DND-41 (cell line): ENCODE data around the gene MAD2L1BP.

Experiments used
- ATAC-seq: fragments of 200-7000 bp; cut with Tn5 transposase; 3 replicates; pipeline ENCODE4 v1.9.1; 2021; ENCODE audit warnings: low read depth; ENCODE audit not compliant: insufficient read depth
- DNase-seq: peaks from one replicate; pipeline ENCODE4 v3.0.0-alpha.2; 2020
- H2AFZ ChIP-seq: 2 replicates; pipeline ENCODE4 v1.6.0; 2012; ENCODE audit warnings: low read depth, low read length
- H3K27ac ChIP-seq: 2 replicates; pipeline ENCODE4 v1.5.1; 2012; ENCODE audit warnings: low read length, inconsistent platforms
- H3K27me3 ChIP-seq: fragments of 200-600 bp; sonication (generic); 2 replicates; pipeline ENCODE4 v1.6.0; 2012; ENCODE audit warnings: low read length, mild to moderate bottlenecking, inconsistent platforms; ENCODE audit not compliant: insufficient read depth, poor library complexity
- H3K36me3 ChIP-seq: 2 replicates; pipeline ENCODE4 v1.5.1; 2012; ENCODE audit warnings: low read length, inconsistent platforms; ENCODE audit not compliant: insufficient read depth
- H3K4me1 ChIP-seq: 2 replicates; pipeline ENCODE4 v1.5.1; 2012; ENCODE audit warnings: mild to moderate bottlenecking, low read length; ENCODE audit not compliant: insufficient read depth
- H3K4me2 ChIP-seq: 2 replicates; pipeline ENCODE4 v1.6.0; 2012; ENCODE audit warnings: mild to moderate bottlenecking, moderate library complexity, low read length, inconsistent platforms; ENCODE audit not compliant: insufficient read depth
- H3K4me3 ChIP-seq, 2 experiments: fragments of 200-600 bp in 1 of 2; shearing (Covaris generic) in 1 of 2; 2 replicates each; pipeline ENCODE4 v1.5.1; 2012 to 2016; ENCODE audit warnings: inconsistent platforms in 2 of 2, low read length in 2 of 2, mild to moderate bottlenecking in 2 of 2, low read depth in 1 of 2, moderate library complexity in 1 of 2
- H3K79me2 ChIP-seq: 2 replicates; pipeline ENCODE4 v1.6.0; 2012; ENCODE audit warnings: low read length, inconsistent platforms; ENCODE audit not compliant: insufficient read depth
- H3K9ac ChIP-seq: 2 replicates; pipeline ENCODE4 v1.6.0; 2012; ENCODE audit warnings: low read depth, mild to moderate bottlenecking, inconsistent platforms, low read length, moderate library complexity
- H3K9me3 ChIP-seq: 2 replicates; pipeline ENCODE4 v1.5.1; 2012; ENCODE audit warnings: low read length, moderate library complexity, mild to moderate bottlenecking, inconsistent platforms; ENCODE audit not compliant: insufficient read depth, severe bottlenecking
- H4K20me1 ChIP-seq: 2 replicates; pipeline ENCODE4 v1.6.0; 2012; ENCODE audit warnings: low read length; ENCODE audit not compliant: insufficient read depth
- CTCF ChIP-seq: IDR thresholded peaks from 2 replicates; pipeline ENCODE4 v1.5.1; 2012; ENCODE audit warnings: borderline replicate concordance, low read length, moderate library complexity, mild to moderate bottlenecking; ENCODE audit not compliant: poor library complexity, severe bottlenecking; ENCODE audit errors: extremely low read depth
- EZH2 ChIP-seq: IDR thresholded peaks from 3 replicates; pipeline ENCODE4 v1.6.1; 2012; ENCODE audit warnings: borderline replicate concordance, low read depth, mild to moderate bottlenecking, moderate library complexity, low read length, inconsistent platforms; ENCODE audit not compliant: severe bottlenecking

MAD2L1BP gene

DNA sequence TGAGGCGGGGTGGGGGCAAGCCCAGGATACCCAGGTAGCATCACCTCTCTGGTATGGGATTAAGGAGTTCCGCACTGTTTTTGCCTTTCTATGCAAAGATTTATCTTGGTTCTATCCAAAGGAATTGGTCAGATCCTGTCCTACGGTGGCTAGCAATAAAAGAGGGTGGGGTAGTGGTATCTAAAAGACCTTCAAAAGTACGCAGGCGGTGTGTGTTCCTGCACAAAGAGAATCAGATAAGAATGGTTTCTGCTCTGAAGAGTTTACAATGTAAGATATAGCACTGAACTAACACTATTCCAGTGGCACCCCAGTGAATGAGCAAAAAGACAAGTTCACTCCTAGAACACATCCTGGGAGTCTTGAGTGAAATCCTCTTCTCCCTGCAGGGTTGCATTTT lies 45.7 kb downstream of the MAD2L1BP start:
- DNase-seq (no peak), ATAC-seq (no peak)
- H3K4me1 ChIP-seq: peaks cover 14% of the 10 kb centered on the region
- no peak overlapping the region for H3K4me2 ChIP-seq
- no peak overlapping the region for H3K27ac ChIP-seq
- TF ChIP-seq EZH2 (no peak), CTCF (no peak)
- H4K20me1 ChIP-seq: peaks cover 49% of the 10 kb centered on the region; the same call in 1 of the 2 replicates
- peaks cover 60% of the 10 kb centered on the region for H3K36me3 ChIP-seq
- H3K79me2 ChIP-seq: peaks cover 57% of the 10 kb centered on the region
- H3K9me3 ChIP-seq: no peaks in the 10 kb centered on the region
- no peaks in the 10 kb centered on the region for H3K27me3 ChIP-seq
- H3K4me3 ChIP-seq: no peak overlapping the region
- no peak overlapping the region for H3K9ac ChIP-seq
- H2AFZ ChIP-seq: no peak overlapping the region

GRCh38 chr6:43682724-43683429 lies 47.2 kb downstream of the MAD2L1BP start:
- no peak for DNase-seq
- no peak for TF ChIP-seq EZH2
- no peak for TF ChIP-seq CTCF
- H3K9me3 ChIP-seq: no peaks in the 10 kb centered on the region
- H3K4me1 ChIP-seq: peaks cover 24% of the 10 kb centered on the region
- no peak overlapping the region for H3K9ac ChIP-seq
- no peak for ATAC-seq
- peaks cover 49% of the 10 kb centered on the region; the same call in 1 of the 2 replicates for H4K20me1 ChIP-seq
- H3K27me3 ChIP-seq: no peaks in the 10 kb centered on the region
- H3K4me2 ChIP-seq: no peak overlapping the region
- H3K36me3 ChIP-seq: peaks cover 44% of the 10 kb centered on the region
- no peak overlapping the region for H3K27ac ChIP-seq
- peaks cover 73% of the 10 kb centered on the region for H3K79me2 ChIP-seq
- H3K4me3 ChIP-seq: no peak overlapping the region
- H2AFZ ChIP-seq: no peak overlapping the region

- ATAC-seq: no peak
- DNase-seq: no peak
- peaks cover 49% of the 10 kb centered on the region; the same call in 1 of the 2 replicates for H4K20me1 ChIP-seq
- no peak overlapping the region for H3K4me3 ChIP-seq
- H3K4me1 ChIP-seq: peaks cover 30% of the 10 kb centered on the region
- peaks cover 34% of the 10 kb centered on the region for H3K36me3 ChIP-seq
- no peak overlapping the region for H3K4me2 ChIP-seq
- H3K27me3 ChIP-seq: no peaks in the 10 kb centered on the region
- H3K79me2 ChIP-seq: peaks cover 74% of the 10 kb centered on the region
- H2AFZ ChIP-seq: no peak overlapping the region
- H3K9me3 ChIP-seq: no peaks in the 10 kb centered on the region
- no peak overlapping the region for H3K27ac ChIP-seq
- TF ChIP-seq EZH2 (no peak), CTCF (no peak)
- no peak overlapping the region for H3K9ac ChIP-seq
Observed at GRCh38 chr6:43683708-43684455, 48.2 kb downstream of the MAD2L1BP start.
